MCF 10A (cell line): ENCODE results near the gene PTPRN2. TPM values are rescaled to one million over a fixed set of nuclear protein-coding genes. Genes with fewer than 3 reads are reported as not detected.

Experiments used
- BruUV-seq: library from RNA; stranded (reverse); fragments of 400-500 nt; replicated peaks from 2 replicates; lab custom pipeline; 2021; lab: Mats Ljungman, UMichigan
- CTCF ChIA-PET: fragments of 300-600 bp; sonication (Branson Sonifier 250); formaldehyde crosslinking; extraction: SDS; loops from one replicate; lab custom pipeline; 2021; ENCODE audit warnings: antibody characterized with exemption, inconsistent platforms; lab: Yijun Ruan, JAX
- POLR2A ChIA-PET: fragments of 300-600, 350-650 bp; sonication (Branson Sonifier 250); formaldehyde crosslinking; extraction: SDS; loops from one replicate; lab custom pipeline; 2020; ENCODE audit warnings: antibody characterized with exemption, inconsistent platforms; lab: Yijun Ruan, JAX
- DNase-seq: peaks from one replicate; pipeline ENCODE4 v3.0.0-alpha.2; 2018; ENCODE audit not compliant: unreplicated experiment
- H3K27ac Mint-ChIP-seq: one replicate; pipeline ENCODE4 v1.8.0; 2022; ENCODE audit warnings: mild to moderate bottlenecking, low read depth, mixed read lengths; ENCODE audit not compliant: unreplicated experiment
- H3K27me3 Mint-ChIP-seq: one replicate; pipeline ENCODE4 v1.8.0; 2022; ENCODE audit warnings: mixed read lengths; ENCODE audit not compliant: insufficient read depth, unreplicated experiment
- H3K36me3 Mint-ChIP-seq: one replicate; pipeline ENCODE4 v1.8.0; 2022; ENCODE audit warnings: mild to moderate bottlenecking, moderate library complexity, mixed read lengths; ENCODE audit not compliant: insufficient read depth, unreplicated experiment
- H3K4me1 Mint-ChIP-seq: one replicate; pipeline ENCODE4 v1.8.0; 2022; ENCODE audit warnings: mixed read lengths; ENCODE audit not compliant: insufficient read depth, unreplicated experiment
- H3K4me3 Mint-ChIP-seq: one replicate; pipeline ENCODE4 v1.8.0; 2022; ENCODE audit warnings: mild to moderate bottlenecking, moderate library complexity, mixed read lengths; ENCODE audit not compliant: unreplicated experiment
- H3K9me3 Mint-ChIP-seq: one replicate; pipeline ENCODE4 v1.8.0; 2022; ENCODE audit warnings: mixed read lengths; ENCODE audit not compliant: unreplicated experiment
- intact Hi-C: fragments of 100-400 bp; cut with micrococcal nuclease; formaldehyde crosslinking; loops from 2 replicates; pipeline ENCODE4 v1.14.1; 2022
- total RNA-seq: library from RNA; stranded (reverse); gene quantifications from 2 replicates; pipeline ENCODE4 v1.2.3, GENCODE V29; 2022
- TF ChIP-seq, protein P1 (sequence below): fragments of 200-600 bp; IDR thresholded peaks from one replicate; pipeline ENCODE4 v1.8.0; 2022; ENCODE audit warnings: antibody characterized with exemption, mild to moderate bottlenecking; ENCODE audit not compliant: unreplicated experiment

PTPRN2 gene
- total RNA-seq, 1 experiment from 2014 or later, result 4.5 TPM

DNA sequence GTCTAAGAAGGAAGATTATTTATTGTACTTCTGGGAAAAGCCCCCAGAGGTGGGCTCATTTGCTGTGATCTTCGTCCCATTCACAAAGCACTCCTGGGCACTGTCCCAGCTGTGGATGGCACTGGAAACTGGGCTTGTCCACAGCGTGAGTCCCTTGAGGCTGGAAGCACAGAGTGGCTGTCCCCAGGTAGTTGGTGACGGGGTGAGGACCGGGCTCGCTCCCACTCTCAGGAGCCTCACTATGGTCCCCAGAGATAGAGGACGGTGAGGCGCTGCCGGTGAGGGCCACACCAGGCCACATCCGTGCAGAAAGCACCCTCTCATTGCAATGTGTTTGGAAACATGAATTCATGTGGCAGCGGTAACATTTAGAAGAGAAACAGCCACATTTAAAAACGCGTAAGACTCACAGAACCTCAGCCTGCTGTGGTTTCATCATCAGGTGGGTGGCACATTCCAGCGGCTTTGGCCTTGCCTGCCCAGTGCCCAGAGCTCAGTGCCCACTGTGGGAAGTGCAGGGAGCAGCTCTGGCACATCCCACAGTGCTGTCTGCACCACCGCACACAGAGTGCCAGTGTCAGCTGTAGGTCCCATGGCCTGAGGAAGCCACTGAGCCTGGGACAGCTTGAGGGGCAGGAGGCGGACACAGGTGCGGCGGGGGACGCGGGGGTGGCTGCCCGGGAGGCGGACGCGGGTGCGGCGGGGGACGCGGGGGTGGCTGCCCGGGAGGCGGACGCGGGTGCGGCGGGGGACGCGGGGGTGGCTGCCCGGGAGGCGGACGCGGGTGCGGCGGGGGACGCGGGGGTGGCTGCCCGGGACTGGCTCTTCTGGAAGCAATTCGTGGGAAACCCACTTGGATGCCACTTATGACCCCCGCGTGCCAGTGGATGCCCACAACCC is 801.0 kb downstream of the PTPRN2 start:
- BruUV-seq, result no TSS peak
- Mint-ChIP-seq H3K4me1 (no peaks in the 10 kb centered on the region), H3K36me3 (no peaks in the 10 kb centered on the region), H3K27ac (no peak overlapping the region), H3K4me3 (no peak overlapping the region), H3K27me3 (no peaks in the 10 kb centered on the region), H3K9me3 (peaks cover 20% of the 10 kb centered on the region)
- no peak for DNase-seq
- intact Hi-C loops, result no loop called here
- TF ChIP-seq, protein P1, sequence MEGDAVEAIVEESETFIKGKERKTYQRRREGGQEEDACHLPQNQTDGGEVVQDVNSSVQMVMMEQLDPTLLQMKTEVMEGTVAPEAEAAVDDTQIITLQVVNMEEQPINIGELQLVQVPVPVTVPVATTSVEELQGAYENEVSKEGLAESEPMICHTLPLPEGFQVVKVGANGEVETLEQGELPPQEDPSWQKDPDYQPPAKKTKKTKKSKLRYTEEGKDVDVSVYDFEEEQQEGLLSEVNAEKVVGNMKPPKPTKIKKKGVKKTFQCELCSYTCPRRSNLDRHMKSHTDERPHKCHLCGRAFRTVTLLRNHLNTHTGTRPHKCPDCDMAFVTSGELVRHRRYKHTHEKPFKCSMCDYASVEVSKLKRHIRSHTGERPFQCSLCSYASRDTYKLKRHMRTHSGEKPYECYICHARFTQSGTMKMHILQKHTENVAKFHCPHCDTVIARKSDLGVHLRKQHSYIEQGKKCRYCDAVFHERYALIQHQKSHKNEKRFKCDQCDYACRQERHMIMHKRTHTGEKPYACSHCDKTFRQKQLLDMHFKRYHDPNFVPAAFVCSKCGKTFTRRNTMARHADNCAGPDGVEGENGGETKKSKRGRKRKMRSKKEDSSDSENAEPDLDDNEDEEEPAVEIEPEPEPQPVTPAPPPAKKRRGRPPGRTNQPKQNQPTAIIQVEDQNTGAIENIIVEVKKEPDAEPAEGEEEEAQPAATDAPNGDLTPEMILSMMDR, result no peak
- ChIA-PET CTCF (no interaction called here), POLR2A (no interaction called here)

DNA sequence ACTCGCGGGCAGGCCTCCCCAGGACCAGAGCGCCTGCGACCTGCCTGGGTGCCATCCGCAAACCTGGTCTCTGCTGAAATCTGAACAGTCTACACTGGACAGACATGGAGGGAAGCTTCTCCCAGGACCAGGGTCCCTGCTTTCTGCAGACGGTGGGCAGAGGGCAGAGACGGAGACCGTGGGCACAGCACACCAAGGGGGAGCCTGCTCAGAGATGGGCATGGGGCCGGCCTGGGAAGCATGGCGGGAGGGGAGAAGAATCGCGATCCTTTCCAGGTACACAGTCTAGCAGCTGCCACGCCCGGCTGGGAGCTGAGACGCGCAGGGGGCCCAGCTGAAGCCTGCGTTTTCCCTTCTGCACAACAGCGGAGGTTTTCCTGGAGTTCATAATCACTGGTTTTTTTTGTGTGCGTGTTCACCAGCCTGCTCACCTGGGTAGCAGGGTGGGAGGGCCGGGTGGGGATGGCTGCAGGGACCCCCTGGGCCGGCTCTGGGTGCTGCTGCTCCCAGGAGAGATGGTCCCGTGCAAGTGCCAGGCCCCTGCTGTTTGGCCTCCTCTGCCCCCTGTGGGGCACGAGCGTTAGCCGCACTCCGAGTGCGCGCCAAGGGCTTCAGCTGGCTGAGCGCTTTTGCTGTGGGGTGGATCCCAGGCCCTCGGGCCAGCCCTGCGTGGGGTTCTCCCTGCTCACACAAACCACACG is 802.0 kb downstream of the PTPRN2 start:
- BruUV-seq, result no TSS peak
- ChIA-PET POLR2A (no interaction called here), CTCF (no interaction called here)
- no peak overlapping the region for H3K27ac Mint-ChIP-seq
- H3K9me3 Mint-ChIP-seq, result peaks cover 20% of the 10 kb centered on the region
- TF ChIP-seq, protein P1, result no peak
- no peaks in the 10 kb centered on the region for H3K36me3 Mint-ChIP-seq
- H3K4me1 Mint-ChIP-seq, result no peaks in the 10 kb centered on the region
- H3K4me3 Mint-ChIP-seq, result no peak overlapping the region
- DNase-seq, result no peak
- intact Hi-C loops, result no loop called here
- no peaks in the 10 kb centered on the region for H3K27me3 Mint-ChIP-seq

DNA sequence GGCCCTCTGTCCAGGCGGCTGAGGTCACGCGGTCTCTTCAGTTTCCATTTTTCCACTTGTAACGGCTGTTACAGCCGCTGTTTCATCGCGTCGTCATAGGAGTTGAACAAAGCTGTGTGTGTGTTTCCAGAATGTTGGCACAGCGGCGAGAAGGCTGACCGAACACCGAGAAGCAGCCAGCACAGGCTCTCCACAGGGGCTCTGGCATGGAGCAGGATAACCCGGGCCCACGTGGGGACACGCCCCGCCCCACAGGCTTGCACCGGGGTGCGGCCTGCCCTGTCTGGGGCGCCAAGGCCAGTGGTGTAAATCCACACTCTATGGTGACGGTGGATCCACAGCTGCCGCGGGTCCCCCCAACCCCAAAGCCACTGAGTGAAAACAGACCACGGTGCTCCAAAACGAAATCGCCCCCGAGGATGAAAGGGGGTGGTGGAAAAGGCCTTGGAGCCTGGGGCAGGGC is 802.6 kb downstream of the PTPRN2 start:
- TF ChIP-seq, protein P1, result no peak
- no peaks in the 10 kb centered on the region for H3K36me3 Mint-ChIP-seq

More for the DNA sequence above, 802.6 kb downstream of the PTPRN2 start:
- intact Hi-C loops, result no loop called here
- no peak for DNase-seq
- no TSS peak for BruUV-seq
- ChIA-PET POLR2A (no interaction called here), CTCF (interaction anchor here (0.6 kb wide), 1 partner anchor 30 kb away, joined by 3 read pairs; no protein-coding TSS in a partner anchor)
- Mint-ChIP-seq H3K9me3 (peaks cover 16% of the 10 kb centered on the region), H3K27ac (no peak overlapping the region), H3K27me3 (no peaks in the 10 kb centered on the region), H3K4me3 (no peak overlapping the region), H3K4me1 (no peaks in the 10 kb centered on the region)
